ENCODE measurements around the gene SOAT2. TPM values are rescaled to one million over a fixed set of nuclear protein-coding genes. Genes with fewer than 3 reads are reported as not detected.
"Not testable (repeated sequence)": the region's sequence is repeated elsewhere in the genome, so short reads cannot be mapped to it uniquely, and the experiment has no call there.

The SOAT2 gene
- total and polyA plus RNA-seq, 4 donors, result 0.21 TPM; not detected in 3

DNA sequence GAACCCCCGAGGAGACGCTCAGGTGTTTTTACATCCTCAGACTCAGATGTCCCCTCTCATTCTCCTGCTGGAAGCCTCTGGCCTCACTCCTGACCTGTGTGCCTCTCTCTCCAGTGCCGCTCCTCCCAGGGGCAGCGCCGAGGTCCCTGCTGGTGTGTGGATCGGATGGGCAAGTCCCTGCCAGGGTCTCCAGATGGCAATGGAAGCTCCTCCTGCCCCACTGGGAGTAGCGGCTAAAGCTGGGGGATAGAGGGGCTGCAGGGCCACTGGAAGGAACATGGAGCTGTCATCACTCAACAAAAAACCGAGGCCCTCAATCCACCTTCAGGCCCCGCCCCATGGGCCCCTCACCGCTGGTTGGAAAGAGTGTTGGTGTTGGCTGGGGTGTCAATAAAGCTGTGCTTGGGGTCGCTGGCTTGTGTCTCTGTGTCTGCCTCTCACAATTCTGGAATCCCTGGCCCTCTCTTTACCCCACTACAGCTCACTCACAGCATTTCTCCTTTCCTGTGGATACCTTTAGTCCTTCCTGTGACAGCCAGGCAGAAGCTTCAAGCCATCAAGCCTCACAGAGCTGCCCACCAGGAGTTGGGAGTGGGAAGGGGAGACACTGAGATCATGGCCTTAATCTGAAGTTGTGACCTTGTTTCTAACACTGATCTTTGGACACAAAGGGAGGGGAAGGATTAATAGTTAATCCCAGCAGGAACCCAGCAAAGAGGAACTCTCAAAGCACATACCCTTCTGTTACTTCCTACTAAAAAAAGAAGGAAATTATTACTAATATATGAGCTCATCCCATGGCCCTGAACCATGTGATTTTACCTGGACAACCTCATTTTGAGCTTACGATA is 1.1 kb upstream of the SOAT2 start:
- H3K36me3 ChIP-seq (ENCODE audit: control insufficient read depth, insufficient read depth, low read length), result no peaks in the 10 kb centered on the region
- 88% methylated on average over 5 of the region's 12 CpGs for WGBS (ENCODE audit: insufficient coverage)
- peaks cover 23% of the 10 kb centered on the region for H3K4me1 ChIP-seq (ENCODE audit: control insufficient read depth, insufficient read depth, low read length)
- H3K27me3 ChIP-seq (ENCODE audit: control insufficient read depth, insufficient read depth, low read length), result no peaks in the 10 kb centered on the region
- H3K9me3 ChIP-seq (ENCODE audit: control insufficient read depth, insufficient read depth, low read length), result no peaks in the 10 kb centered on the region
- no peak for DNase-seq (ENCODE audit: low read depth in 4 of 6, low spot score in 6 of 6)
- H3K27ac ChIP-seq (ENCODE audit: low read depth, low read length), result no peak overlapping the region
- no peak overlapping the region for H3K4me3 ChIP-seq (ENCODE audit: low read depth, low read length)

DNA sequence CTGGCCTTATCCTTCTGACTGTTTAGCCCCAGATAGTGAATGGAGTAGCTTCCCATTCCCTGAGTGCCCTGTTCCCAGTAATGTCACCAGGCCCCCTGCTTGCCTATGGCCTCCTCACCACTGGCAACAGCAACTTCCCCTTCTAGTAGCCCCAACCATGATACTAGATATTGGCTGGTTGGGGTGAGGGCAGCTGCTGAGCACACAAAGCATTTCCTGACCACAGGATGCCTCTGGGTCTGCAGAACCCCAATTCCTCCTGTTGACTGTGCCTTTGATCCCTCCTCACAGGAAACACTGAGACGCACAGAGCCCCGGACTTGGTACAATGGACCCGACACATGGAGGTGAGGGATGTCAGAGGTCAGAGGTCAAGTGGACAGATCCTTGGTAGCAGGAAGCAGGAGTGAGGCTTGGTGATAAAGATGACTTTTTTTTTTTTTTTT is 597 bp downstream of the SOAT2 start:
- Histone ChIP-seq H3K4me1 (ENCODE audit: control insufficient read depth, insufficient read depth, low read length) (peaks cover 6% of the 10 kb centered on the region), H3K27me3 (ENCODE audit: control insufficient read depth, insufficient read depth, low read length) (no peaks in the 10 kb centered on the region), H3K27ac (ENCODE audit: low read depth, low read length) (no peak overlapping the region), H3K36me3 (ENCODE audit: control insufficient read depth, insufficient read depth, low read length) (no peaks in the 10 kb centered on the region), H3K9me3 (ENCODE audit: control insufficient read depth, insufficient read depth, low read length) (no peaks in the 10 kb centered on the region), H3K4me3 (ENCODE audit: low read depth, low read length) (no peak overlapping the region)
- 17% methylated on average over 1 of the region's 3 CpGs for WGBS (ENCODE audit: insufficient coverage)
- no peak for DNase-seq (ENCODE audit: low read depth in 4 of 6, low spot score in 6 of 6)

DNA sequence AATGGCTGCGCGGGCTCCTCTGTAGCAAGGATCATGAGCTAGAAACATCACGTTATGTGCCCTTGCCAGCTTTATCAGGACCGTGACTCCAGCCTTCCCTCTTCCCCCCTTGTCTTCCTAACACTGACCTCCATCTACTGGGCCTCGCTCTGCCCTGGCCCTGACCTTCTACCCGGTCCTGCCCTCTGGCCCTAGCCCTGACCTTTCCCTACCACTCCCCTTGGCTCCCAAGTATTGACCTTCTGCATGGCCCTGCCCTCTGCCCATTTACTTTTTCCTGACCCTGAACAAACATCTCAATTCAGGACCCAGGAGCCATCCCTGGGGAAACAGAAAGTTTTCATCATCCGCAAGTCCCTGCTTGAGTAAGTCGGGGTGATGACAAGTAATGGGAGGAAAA is 2.0 kb downstream of the SOAT2 start:
- no peak for DNase-seq (ENCODE audit: low read depth in 4 of 6, low spot score in 6 of 6)
- Histone ChIP-seq H3K4me3 (ENCODE audit: low read depth, low read length) (no peak overlapping the region), H3K4me1 (ENCODE audit: control insufficient read depth, insufficient read depth, low read length) (no peaks in the 10 kb centered on the region), H3K36me3 (ENCODE audit: control insufficient read depth, insufficient read depth, low read length) (no peaks in the 10 kb centered on the region), H3K9me3 (ENCODE audit: control insufficient read depth, insufficient read depth, low read length) (no peaks in the 10 kb centered on the region), H3K27me3 (ENCODE audit: control insufficient read depth, insufficient read depth, low read length) (no peaks in the 10 kb centered on the region), H3K27ac (ENCODE audit: low read depth, low read length) (no peak overlapping the region)
- 82% methylated on average over 6 of the region's 8 CpGs for WGBS (ENCODE audit: insufficient coverage)

DNA sequence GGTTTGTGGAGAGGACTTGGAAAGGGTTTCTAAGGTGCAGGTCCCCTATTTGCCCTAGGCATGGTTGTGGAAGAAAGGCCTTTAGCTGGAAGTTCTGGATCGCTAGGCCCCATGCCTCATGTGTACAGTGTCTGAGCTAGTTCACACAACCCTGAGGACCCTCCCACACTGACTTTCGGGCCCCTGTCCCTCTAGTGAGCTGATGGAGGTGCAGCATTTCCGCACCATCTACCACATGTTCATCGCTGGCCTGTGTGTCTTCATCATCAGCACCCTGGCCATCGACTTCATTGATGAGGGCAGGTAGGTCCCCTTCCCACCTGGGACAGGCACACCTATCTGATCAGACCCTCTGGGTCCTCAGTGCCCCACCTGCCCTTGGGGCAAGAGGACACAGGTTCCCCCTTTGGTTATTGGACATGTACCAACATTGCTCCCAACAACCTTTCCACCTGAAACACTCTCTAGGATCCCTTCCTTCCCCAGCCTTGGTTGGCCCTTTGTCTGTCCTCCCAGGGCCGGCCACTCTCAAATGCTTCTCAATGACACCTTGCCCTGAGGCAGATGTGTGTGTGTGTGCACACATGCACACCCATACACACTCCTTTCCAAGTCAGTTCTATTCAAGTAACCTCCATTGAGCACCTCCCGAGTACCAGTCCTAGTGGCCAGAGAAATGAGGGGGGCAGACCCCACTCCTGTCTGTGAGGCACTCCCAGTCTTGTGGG is 2.6 kb downstream of the SOAT2 start:
- WGBS (ENCODE audit: insufficient coverage), result 95% methylated on average over 4 of the region's 7 CpGs
- Histone ChIP-seq H3K36me3 (ENCODE audit: control insufficient read depth, insufficient read depth, low read length) (no peaks in the 10 kb centered on the region), H3K27me3 (ENCODE audit: control insufficient read depth, insufficient read depth, low read length) (no peaks in the 10 kb centered on the region), H3K9me3 (ENCODE audit: control insufficient read depth, insufficient read depth, low read length) (no peaks in the 10 kb centered on the region), H3K4me3 (ENCODE audit: low read depth, low read length) (no peak overlapping the region), H3K27ac (ENCODE audit: low read depth, low read length) (no peak overlapping the region), H3K4me1 (ENCODE audit: control insufficient read depth, insufficient read depth, low read length) (no peaks in the 10 kb centered on the region)
- DNase-seq (ENCODE audit: low read depth in 4 of 6, low spot score in 6 of 6), result no peak

GRCh38 chr12:53107122-53107521 is 3.8 kb downstream of the SOAT2 start:
- WGBS (ENCODE audit: insufficient coverage), result no CpG with 5 or more reads among the region's 7 CpGs

DNA sequence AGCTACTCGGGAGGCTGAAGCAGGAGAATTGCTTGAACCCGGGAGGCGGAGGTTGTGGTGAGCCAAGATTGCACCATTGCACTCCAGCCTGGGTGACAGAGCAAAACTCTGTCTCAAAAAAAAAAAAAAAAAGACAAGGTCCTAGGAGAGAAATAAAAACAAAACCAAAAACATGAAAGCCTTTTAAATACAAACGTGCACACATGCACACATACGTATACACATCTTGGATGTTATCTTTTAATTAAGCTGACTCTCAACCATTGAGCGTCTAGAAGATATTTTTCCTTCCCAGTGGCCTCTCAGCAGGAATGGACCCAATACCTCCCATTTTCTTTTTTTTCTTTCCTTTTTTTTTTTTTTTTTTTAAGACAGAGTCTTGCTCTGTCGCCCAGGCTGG is 9.1 kb downstream of the SOAT2 start:
- H3K27me3 ChIP-seq (ENCODE audit: control insufficient read depth, insufficient read depth, low read length); H3K27ac ChIP-seq (ENCODE audit: low read depth, low read length); H3K36me3 ChIP-seq (ENCODE audit: control insufficient read depth, insufficient read depth, low read length); H3K9me3 ChIP-seq (ENCODE audit: control insufficient read depth, insufficient read depth, low read length); DNase-seq (ENCODE audit: low read depth in 4 of 6, low spot score in 6 of 6); H3K4me1 ChIP-seq (ENCODE audit: control insufficient read depth, insufficient read depth, low read length); H3K4me3 ChIP-seq (ENCODE audit: low read depth, low read length): not testable (repeated sequence)
- WGBS (ENCODE audit: insufficient coverage), result 88% methylated on average over 4 of the region's 7 CpGs

More at GRCh38 chr12:53107122-53107521, 3.8 kb downstream of the SOAT2 start:
- no peaks in the 10 kb centered on the region for H3K27me3 ChIP-seq (ENCODE audit: control insufficient read depth, insufficient read depth, low read length)
- H3K4me3 ChIP-seq (ENCODE audit: low read depth, low read length), result no peak overlapping the region
- DNase-seq (ENCODE audit: low read depth in 4 of 6, low spot score in 6 of 6), result no peak
- no peaks in the 10 kb centered on the region for H3K36me3 ChIP-seq (ENCODE audit: control insufficient read depth, insufficient read depth, low read length)
- H3K4me1 ChIP-seq (ENCODE audit: control insufficient read depth, insufficient read depth, low read length), result no peaks in the 10 kb centered on the region
- H3K9me3 ChIP-seq (ENCODE audit: control insufficient read depth, insufficient read depth, low read length), result no peaks in the 10 kb centered on the region
- no peak overlapping the region for H3K27ac ChIP-seq (ENCODE audit: low read depth, low read length)

- Histone ChIP-seq H3K27me3 (ENCODE audit: control insufficient read depth, insufficient read depth, low read length) (no peaks in the 10 kb centered on the region), H3K4me1 (ENCODE audit: control insufficient read depth, insufficient read depth, low read length) (no peaks in the 10 kb centered on the region), H3K36me3 (ENCODE audit: control insufficient read depth, insufficient read depth, low read length) (no peaks in the 10 kb centered on the region), H3K9me3 (ENCODE audit: control insufficient read depth, insufficient read depth, low read length) (no peaks in the 10 kb centered on the region), H3K4me3 (ENCODE audit: low read depth, low read length) (no peak overlapping the region), H3K27ac (ENCODE audit: low read depth, low read length) (no peak overlapping the region)
- DNase-seq (ENCODE audit: low read depth in 4 of 6, low spot score in 6 of 6), result no peak
- WGBS (ENCODE audit: insufficient coverage), result 36% methylated on average over 10 of the region's 12 CpGs
Measured at GRCh38 chr12:53113136-53113705, 9.9 kb downstream of the SOAT2 start.

DNA sequence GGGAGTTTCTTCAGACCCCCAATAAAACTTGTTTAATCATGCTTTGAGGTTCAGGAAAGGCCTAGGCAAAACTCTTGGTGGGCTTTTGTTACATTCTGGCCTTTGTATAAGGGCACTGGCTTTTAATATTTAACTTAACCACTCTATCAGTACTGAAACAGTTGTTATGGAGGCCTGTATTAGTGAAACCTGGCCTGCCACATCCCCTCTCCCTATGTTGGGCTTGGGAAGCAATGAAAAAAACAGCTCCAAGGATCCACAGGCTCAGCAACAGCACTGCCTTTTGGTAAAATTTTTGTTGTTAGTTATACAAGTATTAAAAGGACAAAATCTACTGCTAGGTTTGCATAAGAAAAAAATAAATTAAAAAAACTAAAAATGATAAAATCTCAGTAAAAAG is 10.7 kb downstream of the SOAT2 start:
- Histone ChIP-seq H3K27ac (ENCODE audit: low read depth, low read length) (no peak overlapping the region), H3K36me3 (ENCODE audit: control insufficient read depth, insufficient read depth, low read length) (no peaks in the 10 kb centered on the region), H3K4me1 (ENCODE audit: control insufficient read depth, insufficient read depth, low read length) (no peaks in the 10 kb centered on the region), H3K4me3 (ENCODE audit: low read depth, low read length) (no peak overlapping the region), H3K27me3 (ENCODE audit: control insufficient read depth, insufficient read depth, low read length) (no peaks in the 10 kb centered on the region), H3K9me3 (ENCODE audit: control insufficient read depth, insufficient read depth, low read length) (no peaks in the 10 kb centered on the region)
- no peak for DNase-seq (ENCODE audit: low read depth in 4 of 6, low spot score in 6 of 6)

DNA sequence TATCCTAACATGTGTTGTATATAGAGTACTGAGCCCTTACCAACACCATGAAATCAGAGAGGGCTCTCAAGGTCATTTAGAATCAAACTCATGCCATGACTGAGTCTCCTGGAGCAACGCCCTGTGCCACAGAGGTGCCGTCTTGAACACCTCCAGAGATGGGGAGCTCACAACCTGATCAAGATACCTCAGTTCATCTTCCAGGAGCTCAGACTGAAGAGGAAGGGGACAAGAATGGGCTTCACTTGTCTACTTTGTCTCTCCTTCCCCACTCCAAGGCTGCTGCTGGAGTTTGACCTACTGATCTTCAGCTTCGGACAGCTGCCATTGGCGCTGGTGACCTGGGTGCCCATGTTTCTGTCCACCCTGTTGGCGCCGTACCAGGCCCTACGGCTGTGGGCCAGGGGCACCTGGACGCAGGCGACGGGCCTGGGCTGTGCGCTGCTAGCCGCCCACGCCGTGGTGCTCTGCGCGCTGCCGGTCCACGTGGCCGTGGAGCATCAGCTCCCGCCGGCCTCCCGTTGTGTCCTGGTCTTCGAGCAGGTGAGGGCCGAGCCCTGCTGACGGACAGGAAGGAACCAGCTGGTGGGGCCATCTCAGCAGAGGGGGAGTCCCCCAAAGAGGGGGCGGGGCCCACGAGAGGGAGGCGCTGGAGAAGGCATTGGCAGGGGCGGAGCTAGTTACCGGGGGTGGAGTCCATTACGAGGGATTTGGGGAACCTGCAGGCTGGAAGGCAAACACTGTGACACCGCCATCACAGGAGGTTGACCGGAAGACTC is 12.0 kb downstream of the SOAT2 start:
- no peaks in the 10 kb centered on the region for H3K36me3 ChIP-seq (ENCODE audit: control insufficient read depth, insufficient read depth, low read length)
- no peaks in the 10 kb centered on the region for H3K27me3 ChIP-seq (ENCODE audit: control insufficient read depth, insufficient read depth, low read length)
- DNase-seq (ENCODE audit: low read depth in 4 of 6, low spot score in 6 of 6), result no peak
- no peaks in the 10 kb centered on the region for H3K4me1 ChIP-seq (ENCODE audit: control insufficient read depth, insufficient read depth, low read length)
- H3K27ac ChIP-seq (ENCODE audit: low read depth, low read length), result no peak overlapping the region
- 88% methylated on average over 31 of the region's 33 CpGs for WGBS (ENCODE audit: insufficient coverage)
- no peaks in the 10 kb centered on the region for H3K9me3 ChIP-seq (ENCODE audit: control insufficient read depth, insufficient read depth, low read length)
- no peak overlapping the region for H3K4me3 ChIP-seq (ENCODE audit: low read depth, low read length)
